Head of caudate nucleus (tissue), 42 donors: Measurements from ENCODE around the gene LSAMP.

Experiments used
- DNase-seq, 42 donors: peaks; one replicate each; pipeline versions ENCODE4 v3.0.0 to v3.0.0-alpha.2; 2020 to 2021; ENCODE audit warnings: mixed read lengths in 7 of 42
- intact Hi-C: fragments of 100-400 bp; cut with DNase I; formaldehyde crosslinking; loops from one replicate; pipeline ENCODE4 v1.15.0; 2022

The LSAMP gene

DNA sequence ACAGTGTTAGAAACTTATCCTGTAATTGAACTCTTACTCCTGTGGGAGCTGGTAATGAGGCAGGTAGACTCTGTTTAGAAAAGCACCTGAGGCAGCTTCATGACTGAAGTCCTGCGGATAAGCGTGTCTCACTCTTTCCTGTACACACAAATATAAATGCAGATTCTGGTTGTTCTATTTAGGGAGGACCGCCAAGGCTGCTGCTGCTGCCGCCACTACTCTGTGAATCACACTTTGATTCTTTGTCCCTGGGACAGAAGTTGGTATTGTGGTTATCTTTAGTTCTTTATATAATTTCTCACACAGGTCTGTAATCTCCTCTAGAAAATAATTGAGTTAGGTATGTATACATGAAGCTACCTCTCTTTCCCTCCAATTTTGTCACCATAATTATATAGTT is 3.6 kb downstream of the LSAMP start:
- peak in 10 of 42 donors; percentile 10 to 60 (median 24) for DNase-seq
- intact Hi-C loops = no loop called here

DNA sequence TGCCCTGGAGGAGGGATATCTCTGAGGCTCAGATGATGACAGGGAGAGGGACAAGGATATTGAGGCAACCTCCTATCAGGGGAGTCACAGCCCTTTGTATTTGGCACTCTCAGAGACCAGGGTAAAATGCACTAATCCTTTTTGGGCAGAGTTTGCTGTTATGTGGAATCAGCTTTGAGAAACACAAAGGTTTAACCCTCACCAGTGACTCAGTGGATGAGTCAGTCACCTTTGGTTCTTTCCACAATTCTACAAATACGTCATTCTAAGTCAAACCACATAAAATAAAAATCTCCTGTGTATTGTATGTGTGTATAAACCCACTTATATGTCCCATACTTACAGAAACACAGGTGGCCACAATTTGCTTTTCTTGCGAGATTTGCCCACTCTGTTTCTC is 5.1 kb downstream of the LSAMP start:
- peak in 3 of 42 donors; percentile 9 to 37 (median 14) for DNase-seq
- intact Hi-C loops = no loop called here

DNA sequence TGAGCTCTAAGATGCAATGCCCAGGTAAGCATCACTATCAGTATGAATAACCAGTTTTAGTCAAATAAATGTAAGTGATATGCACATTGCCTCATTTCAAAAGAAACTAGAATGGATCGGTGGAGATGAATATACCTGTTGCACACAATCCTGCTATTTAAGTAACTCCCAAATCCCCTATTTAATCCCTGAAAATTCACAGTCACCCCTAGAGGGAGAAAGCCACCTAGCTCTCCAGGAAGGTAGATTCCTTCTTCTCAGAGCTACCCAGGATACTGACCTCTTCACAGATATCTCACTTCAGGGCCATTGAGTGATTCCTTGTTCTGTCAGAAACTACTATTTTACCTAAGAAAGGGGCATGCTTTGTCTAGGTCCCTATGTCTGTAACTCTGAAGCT is 11.7 kb downstream of the LSAMP start:
- intact Hi-C loops = no loop called here
- DNase-seq = no peak

DNA sequence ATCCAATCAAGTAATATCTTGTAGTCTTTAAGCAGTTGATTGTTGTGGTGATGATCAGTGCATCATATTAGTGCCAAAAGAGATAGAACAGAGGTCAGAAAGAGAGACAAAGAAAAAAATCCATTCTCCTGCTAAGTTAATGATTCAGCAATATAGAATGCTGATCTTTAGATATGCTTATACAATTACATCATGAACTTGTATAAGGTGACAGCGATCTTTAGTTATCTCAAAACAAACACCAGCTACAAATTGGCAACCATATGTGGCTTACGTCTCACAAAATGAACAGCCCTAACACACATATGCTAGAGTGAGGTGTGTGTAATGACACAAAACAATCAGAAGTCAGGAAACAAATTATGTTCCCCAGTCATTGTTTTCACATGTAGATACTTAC is 12.5 kb downstream of the LSAMP start:
- intact Hi-C loops = no loop called here
- DNase-seq = no peak

DNA sequence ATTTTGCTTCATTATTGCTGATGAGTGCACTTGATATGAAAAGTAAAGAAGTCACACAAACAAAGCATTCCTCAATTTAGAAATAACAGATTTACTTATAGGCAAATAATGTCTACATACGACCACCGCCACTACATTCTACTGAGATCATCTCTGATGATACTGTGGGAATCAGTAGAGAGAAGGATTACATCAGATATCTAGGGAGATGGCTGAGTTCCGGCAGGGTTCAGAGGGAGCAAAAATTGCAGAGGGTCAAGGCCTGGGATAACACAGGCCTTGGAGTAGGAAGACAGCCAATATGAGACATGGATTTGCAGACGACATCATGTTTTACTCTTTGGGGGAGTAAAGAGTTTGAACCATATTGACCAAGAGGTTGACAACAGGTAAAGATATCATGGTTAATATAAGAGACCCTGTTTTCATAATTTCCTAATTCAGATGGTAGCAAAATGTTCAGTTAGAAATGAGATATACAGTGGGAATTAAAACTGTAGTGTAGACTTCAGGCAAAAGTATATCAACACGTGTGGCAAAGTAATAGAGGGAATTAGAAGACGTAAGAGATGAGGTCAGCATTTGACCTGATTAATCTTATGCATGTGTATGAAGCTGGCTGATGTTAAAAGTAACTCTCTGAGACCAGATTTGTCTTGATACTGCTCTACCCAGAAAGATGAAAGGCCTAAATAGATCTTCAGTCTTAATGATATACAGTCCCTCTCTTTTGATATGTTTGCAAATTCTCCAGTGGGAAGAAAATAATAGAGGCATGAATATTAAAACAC is 15.6 kb downstream of the LSAMP start:
- intact Hi-C loops = no loop called here
- DNase-seq = no peak

DNA sequence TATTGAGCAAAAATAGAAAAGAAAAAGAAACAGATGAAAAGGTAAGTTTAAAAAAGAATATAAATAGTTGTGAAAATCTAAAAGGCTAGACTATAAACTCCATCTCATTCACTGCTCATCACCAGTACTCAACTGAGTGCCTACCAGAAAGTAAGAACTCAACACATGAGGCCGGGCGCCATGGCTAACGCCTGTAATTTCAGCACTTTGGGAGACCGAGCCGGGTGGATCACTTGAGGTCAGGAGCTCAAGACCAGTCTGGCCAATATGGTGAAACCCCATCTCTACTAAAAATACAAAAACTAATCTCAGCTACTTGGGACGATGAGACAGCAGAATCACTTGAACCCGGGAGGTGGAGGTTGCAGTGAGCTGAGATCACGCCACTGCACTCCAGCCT is 19.3 kb downstream of the LSAMP start:
- no peak for DNase-seq
- intact Hi-C loops = no loop called here

DNA sequence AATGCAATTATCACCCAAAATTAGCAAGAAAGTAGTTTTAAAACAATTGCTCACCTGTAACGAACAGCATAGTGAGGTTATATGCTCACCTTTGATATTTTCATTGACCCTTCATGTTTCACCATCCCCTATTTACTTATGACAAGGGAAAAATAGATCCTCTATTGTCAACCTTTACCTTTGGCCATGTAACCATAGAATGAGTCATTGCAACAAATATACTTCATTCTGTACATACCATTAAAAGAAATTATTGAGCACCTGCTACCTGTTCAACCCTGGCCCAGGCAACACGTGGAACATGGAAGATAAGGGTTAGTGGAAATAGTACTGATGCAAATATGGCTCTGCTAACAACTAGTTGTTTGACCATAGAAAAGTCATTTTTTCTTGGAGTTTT is 20.2 kb downstream of the LSAMP start:
- intact Hi-C loops = no loop called here

DNA sequence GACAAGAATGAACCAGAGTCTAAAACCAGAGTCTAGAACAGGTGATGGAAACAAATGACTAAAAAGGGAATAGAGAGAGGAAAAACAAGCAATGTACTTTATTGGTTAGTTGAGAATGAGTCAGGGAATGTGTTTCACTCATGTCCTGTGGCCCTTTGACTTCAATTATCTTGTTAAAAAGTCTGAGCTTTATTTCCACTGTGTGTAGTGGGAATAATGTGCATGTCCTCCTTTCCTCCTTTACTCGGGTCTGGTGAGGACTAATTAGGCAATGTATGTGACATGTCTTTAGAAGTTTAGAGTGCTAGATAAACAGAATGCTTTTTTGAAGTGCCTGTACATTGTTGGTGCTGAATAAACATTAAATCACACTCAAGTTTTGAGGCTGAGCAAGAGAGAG is 21.3 kb downstream of the LSAMP start:
- no peak for DNase-seq
- intact Hi-C loops = no loop called here

More for the DNA sequence above, 20.2 kb downstream of the LSAMP start:
- no peak for DNase-seq

DNA sequence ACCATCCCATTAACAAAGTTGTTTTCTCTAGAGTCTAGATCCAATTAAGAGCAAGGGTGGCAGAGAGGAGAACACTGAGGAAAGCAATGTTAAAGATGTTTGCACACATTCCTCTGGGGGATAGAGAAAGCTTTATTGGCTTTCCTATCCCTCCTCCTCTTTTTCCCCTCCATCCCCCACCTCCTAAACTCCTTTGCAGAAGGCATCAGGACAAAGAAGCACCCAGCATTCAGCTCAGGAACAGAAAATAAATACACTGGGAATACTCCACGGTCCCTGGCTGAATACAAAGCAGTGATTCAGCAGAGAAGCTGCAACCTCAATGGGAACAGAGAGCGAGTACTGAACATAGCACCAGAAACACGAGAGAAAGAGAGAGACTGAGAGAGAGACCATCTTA is 21.9 kb downstream of the LSAMP start:
- intact Hi-C loops = no loop called here
- peak in 30 of 42 donors; percentile 6 to 80 (median 52) for DNase-seq

DNA sequence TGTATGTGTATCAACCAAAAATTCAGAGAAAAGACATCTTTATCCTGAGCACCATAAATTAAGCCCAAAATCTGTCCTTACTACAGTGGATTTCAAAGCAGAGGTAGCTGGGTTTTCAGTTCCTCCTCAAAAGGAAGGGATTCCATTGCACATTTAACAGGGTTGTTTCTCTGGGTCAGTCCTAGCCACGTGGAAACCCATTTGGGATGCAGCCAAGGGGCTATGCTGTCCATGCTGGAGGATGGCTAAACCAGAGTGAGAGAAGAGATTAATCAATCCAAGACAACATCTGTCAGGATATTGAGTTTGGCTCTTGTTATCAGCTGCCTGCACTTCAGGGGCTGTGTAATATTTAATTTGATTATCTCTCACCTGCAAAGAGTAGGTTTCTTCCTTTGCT is 28.1 kb downstream of the LSAMP start:
- intact Hi-C loops = no loop called here
- DNase-seq = peak in 26 of 42 donors; percentile 8 to 74 (median 33)

DNA sequence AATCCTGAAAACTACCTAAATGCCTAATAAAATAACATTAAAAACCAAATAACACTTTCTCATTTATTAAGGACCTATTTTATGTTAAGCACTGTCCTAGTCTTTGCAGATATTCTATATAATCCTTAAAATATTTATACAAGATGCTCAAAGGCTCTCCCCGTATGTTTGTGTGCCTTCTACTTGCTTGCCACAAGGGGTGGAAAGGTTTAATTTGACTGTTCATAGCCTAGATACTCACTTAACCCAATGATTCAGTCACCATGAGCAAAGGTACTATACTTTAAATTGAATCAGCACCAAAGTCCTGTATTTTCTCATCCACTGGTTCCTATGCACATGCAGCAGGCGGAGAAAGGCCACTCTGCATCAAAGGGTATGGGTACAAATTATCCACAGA is 32.0 kb downstream of the LSAMP start:
- DNase-seq = no peak
- intact Hi-C loops = no loop called here

DNA sequence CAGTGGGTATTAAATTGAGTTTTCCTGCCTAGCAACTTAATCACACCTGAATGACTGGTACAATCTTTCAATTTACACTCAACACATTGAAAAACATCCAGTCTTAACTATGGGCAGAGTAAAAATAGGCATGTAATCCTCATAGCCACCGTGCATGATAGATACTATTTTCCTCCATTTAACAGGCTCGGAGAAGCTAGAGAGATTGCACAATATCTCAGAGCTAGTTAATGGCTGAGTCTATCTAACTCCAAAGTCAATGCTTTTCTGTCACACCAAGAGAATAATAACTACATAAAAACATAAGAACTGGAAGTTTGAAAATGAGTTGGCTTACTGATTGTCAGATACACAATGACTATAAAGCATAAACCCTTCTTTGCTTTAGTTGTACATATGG is 36.8 kb downstream of the LSAMP start:
- intact Hi-C loops = no loop called here
- DNase-seq = no peak

DNA sequence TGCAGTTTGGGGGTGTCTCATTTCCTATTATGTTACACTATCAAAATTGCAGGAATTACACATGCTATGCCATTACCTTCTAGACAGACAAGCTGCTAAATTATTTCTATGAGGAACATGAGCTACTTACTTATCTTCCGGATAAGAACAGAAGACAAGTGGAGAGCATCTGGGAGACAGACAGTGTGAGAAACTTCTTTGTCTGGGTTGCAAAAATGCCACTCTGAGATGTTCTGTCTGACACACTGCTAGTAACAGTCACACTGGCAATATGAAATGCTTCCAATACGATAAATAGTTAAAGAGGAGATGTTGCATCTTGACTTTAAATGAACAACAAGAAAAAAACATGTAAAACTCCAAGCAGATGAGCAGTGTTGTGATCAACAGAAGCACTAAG is 40.1 kb downstream of the LSAMP start:
- intact Hi-C loops = no loop called here
- DNase-seq = no peak

DNA sequence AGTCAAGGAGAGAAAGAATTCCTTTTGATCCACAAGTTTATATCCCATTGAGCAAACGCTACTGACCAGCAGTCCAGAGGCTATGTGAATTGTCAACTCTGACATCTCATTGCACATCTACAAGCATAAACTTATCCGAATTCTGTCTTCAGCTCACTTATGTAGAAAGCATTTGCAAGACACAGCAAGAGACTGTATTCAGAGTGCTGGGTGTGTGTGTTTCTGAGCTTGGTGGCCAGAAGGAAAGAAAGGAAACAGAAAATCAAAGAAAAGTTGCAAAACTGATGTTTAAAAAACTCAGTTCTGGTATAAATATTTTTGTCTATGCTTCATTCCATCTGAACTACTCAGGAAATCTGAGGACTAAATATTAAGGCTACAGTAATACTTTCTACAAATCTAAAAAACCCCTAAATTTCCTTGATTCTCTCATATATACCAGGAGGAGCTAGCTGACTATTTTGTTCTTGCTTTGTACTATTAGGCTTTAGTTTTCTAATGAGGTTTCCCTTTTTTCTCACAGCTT is 45.5 kb downstream of the LSAMP start:
- DNase-seq = no peak
- intact Hi-C loops = no loop called here

DNA sequence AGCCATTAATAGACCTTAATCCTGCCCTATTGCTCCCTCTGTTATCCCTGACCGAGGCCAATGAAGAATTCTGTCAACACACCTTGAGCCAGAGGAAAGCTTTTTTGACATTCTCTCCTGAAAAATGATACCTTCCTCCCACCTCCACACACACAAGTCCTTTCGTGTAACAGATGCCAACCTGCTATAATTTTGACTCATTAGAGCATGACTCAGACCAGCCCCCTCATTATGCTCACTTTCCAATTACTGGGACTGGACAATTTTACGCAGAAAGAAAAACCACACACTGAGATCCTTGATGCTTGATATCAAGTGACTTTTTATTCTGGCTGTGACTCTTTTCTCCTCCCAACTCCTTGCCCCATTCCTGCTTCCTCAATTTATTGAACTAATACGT is 50.9 kb downstream of the LSAMP start:
- intact Hi-C loops = no loop called here

DNA sequence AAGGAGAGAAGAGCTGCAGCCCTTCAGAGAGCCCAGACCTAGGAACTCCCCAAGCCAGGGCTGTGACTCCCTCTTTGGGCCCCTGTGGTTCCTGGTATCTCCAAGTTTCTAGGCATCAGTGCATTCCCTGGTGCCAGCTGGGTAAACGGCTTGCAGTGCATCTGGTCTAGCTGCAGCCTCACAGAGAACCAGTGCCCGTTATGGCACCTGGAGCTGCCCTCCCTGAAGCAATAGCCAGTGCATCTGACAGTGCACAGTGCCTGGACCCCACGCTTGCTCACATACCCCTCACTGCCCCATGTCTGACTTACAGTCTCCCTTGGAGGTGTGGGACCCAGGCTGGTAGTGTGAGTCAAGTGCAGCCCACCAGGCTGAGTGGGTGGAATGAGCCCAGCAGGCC is 52.1 kb downstream of the LSAMP start:
- DNase-seq = no peak
- intact Hi-C loops = no loop called here

More for the DNA sequence above, 50.9 kb downstream of the LSAMP start:
- DNase-seq = peak in 4 of 42 donors; percentile 12 to 46 (median 20)

DNA sequence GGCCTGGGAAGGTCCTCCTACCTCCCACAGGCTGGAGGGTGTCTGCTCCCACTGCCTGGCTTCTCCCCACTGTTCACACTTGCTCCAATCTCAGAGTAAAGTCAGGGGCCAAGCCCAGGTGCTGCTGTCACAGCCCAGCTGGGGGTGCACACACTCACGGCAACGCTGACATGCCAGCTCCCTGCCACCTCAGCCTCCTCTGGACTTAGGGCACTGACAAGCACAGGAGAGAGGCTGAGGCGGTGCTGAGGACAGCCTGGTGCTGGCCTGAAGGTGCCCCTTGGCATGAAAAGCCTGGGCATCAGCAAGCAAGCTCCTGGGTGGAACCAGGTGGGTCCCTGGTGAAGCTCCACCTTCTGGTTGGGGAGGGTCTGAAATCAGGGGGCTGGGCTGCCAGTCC is 53.0 kb downstream of the LSAMP start:
- intact Hi-C loops = no loop called here
- no peak for DNase-seq

DNA sequence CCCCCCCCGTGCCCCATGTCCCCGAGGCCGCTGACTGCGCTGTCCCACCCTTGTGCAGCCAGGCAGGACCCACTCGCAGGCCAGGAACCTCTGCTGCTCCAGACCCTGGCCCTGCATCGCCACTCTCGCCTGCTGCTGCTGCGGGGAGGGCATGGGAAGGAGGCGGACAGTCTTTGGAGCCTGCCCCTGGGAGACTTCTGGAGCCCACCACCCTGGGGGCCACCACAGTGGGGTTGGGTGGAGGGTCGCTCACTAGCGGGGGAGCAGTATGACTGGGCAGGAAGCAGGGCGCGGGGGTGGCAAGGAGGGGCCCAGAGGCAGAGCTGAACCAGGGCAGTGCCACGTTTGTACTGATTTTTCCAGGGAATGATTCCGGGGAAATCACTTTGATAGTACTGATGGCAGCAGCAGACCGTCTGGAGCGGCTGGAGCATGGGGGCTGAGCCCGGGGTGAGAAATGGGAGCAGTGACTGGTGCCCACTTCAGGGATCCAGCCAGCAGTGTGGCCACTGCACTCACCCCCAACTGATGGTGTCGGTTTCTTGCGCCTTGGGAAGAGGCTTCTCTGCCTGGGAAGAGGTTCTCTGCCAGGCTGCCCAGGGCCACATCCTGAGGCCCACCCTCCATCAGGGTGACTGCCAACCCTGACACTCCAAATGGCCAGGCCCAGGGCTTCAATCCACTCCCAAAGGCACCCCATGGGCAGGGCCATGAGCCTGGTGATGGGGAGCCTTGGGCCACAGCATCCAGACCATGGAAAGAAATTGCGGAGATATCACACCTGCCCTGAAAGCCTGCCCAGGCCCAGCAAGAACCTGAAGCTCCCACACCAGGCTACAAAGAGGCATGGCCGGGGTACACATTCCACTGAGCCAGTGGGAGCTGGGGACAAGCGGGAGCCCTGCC is 53.7 kb downstream of the LSAMP start:
- intact Hi-C loops = no loop called here
- no peak for DNase-seq

DNA sequence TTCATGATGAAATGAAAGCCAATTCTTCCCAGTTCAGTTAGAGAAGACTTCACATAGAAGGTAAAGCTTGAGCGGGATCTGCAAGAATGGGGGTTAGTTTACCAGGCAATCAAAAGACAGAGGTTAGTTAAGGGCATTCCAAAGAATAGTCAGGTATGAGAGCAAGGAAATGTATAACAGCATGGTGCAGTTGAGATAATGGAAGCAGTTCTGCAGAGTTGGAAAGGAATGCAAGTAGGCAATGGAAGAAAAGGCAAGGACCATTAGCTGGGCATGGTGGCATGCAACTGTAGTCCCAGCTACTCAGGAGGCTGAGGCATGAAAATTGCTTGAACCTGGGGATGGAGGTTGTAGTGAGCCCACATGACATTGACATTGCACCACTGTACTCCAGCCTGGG is 55.0 kb downstream of the LSAMP start:
- intact Hi-C loops = no loop called here
- no peak for DNase-seq

DNA sequence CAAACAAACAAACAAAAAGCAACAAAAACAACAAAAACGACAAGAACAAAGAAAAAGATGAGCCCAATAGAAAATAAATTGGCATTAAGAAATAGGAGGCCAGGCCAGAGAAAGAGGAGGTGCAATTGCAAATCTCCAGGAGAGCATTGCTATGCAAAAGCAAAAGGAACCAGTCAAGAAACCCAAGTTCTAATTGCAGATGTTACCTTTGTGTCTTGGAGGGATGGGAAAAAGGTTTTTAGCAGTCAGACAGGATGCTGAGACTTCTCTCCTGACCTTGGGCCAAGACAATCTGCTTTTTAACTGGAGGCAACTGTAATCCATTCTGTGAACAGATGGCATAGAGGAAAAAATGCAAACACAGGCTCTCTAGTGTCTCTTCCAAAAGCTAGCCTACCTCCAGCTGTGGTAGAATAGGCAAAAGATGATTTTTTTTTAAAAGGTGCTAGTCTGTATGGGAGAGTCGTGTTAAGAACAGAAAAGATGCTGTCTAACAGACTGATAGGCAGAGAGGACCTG is 56.4 kb downstream of the LSAMP start:
- intact Hi-C loops = no loop called here
- no peak for DNase-seq
